ENCODE data around the gene NUDT17.
"Not testable (repeated sequence)": the region's sequence is repeated elsewhere in the genome, so short reads cannot be mapped to it uniquely, and the experiment has no call there.

Gene NUDT17

GRCh38 chr1:145823565-145824498 lies 21.6 kb upstream of the NUDT17 start, which contains the start of the genes POLR3C and RNF115:
Gene POLR3C, plus strand, starts transcription at chr1:145824200. Its CDS starts 1,577 bp downstream, at chr1:145825777.
Gene RNF115, minus strand, starts transcription at chr1:145824095. Its CDS starts 222 bp downstream, at chr1:145823873.
- H3K9ac ChIP-seq (ENCODE audit: low read length in 2 of 2): peak within 1 kb of the TSS; percentile 92 to 96
- peaks cover 19 to 21% of the 10 kb centered on the region in 2 donors for H3K36me3 ChIP-seq (ENCODE audit: control insufficient read depth in 2 of 2, insufficient read depth in 2 of 2, low read length in 2 of 2)
- no peaks in the 10 kb centered on the region for H3K27me3 ChIP-seq (ENCODE audit: control insufficient read depth in 1 of 2, insufficient read depth in 2 of 2, low read length in 2 of 2)
- H3K4me3 ChIP-seq (ENCODE audit: low read length in 2 of 2): peak within 1 kb of the TSS; percentile 92 to 99
- no peaks in the 10 kb centered on the region for H3K4me1 ChIP-seq (ENCODE audit: control insufficient read depth, insufficient read depth, low read length)
- peak within 1 kb of the TSS; percentile 89 for H3K27ac ChIP-seq (ENCODE audit: low read length)
- H3K9me3 ChIP-seq (ENCODE audit: control insufficient read depth in 2 of 2, low read length in 2 of 2): no peaks in the 10 kb centered on the region

GRCh38 chr1:145824499-145824842 lies 21.0 kb upstream of the NUDT17 start:
- Histone ChIP-seq H3K4me3 (ENCODE audit: low read length in 2 of 2) (peak overlapping the region; percentile 92 to 99), H3K27ac (ENCODE audit: low read length) (peak overlapping the region; percentile 89), H3K36me3 (ENCODE audit: control insufficient read depth in 2 of 2, insufficient read depth in 2 of 2, low read length in 2 of 2) (peaks cover 26 to 27% of the 10 kb centered on the region in 2 donors), H3K27me3 (ENCODE audit: control insufficient read depth in 1 of 2, insufficient read depth in 2 of 2, low read length in 2 of 2) (no peaks in the 10 kb centered on the region), H3K9me3 (ENCODE audit: control insufficient read depth in 2 of 2, low read length in 2 of 2) (no peaks in the 10 kb centered on the region), H3K4me1 (ENCODE audit: control insufficient read depth, insufficient read depth, low read length) (no peaks in the 10 kb centered on the region), H3K9ac (ENCODE audit: low read length in 2 of 2) (peak overlapping the region; percentile 92 to 96)

- H3K27me3 ChIP-seq (ENCODE audit: control insufficient read depth in 1 of 2, insufficient read depth in 2 of 2, low read length in 2 of 2): no peaks in the 10 kb centered on the region
- no peak overlapping the region for H3K9ac ChIP-seq (ENCODE audit: low read length in 2 of 2)
- no peak overlapping the region for H3K4me3 ChIP-seq (ENCODE audit: low read length in 2 of 2)
- peaks cover 29 to 33% of the 10 kb centered on the region in 2 donors for H3K36me3 ChIP-seq (ENCODE audit: control insufficient read depth in 2 of 2, insufficient read depth in 2 of 2, low read length in 2 of 2)
- no peaks in the 10 kb centered on the region for H3K9me3 ChIP-seq (ENCODE audit: control insufficient read depth in 2 of 2, low read length in 2 of 2)
- no peaks in the 10 kb centered on the region for H3K4me1 ChIP-seq (ENCODE audit: control insufficient read depth, insufficient read depth, low read length)
- H3K27ac ChIP-seq (ENCODE audit: low read length): no peak overlapping the region
Measured at GRCh38 chr1:145826030-145826429, 19.4 kb upstream of the NUDT17 start.

- no peaks in the 10 kb centered on the region for H3K4me1 ChIP-seq (ENCODE audit: control insufficient read depth, insufficient read depth, low read length)
- peaks cover 35 to 46% of the 10 kb centered on the region in 2 donors for H3K36me3 ChIP-seq (ENCODE audit: control insufficient read depth in 2 of 2, insufficient read depth in 2 of 2, low read length in 2 of 2)
- no peaks in the 10 kb centered on the region for H3K9me3 ChIP-seq (ENCODE audit: control insufficient read depth in 2 of 2, low read length in 2 of 2)
- no peak overlapping the region for H3K27ac ChIP-seq (ENCODE audit: low read length)
- no peak overlapping the region for H3K4me3 ChIP-seq (ENCODE audit: low read length in 2 of 2)
- H3K9ac ChIP-seq (ENCODE audit: low read length in 2 of 2): no peak overlapping the region
- H3K27me3 ChIP-seq (ENCODE audit: control insufficient read depth in 1 of 2, insufficient read depth in 2 of 2, low read length in 2 of 2): no peaks in the 10 kb centered on the region
Measured at GRCh38 chr1:145827966-145828365, 17.5 kb upstream of the NUDT17 start.

- Histone ChIP-seq H3K9me3 (ENCODE audit: control insufficient read depth in 2 of 2, low read length in 2 of 2) (no peaks in the 10 kb centered on the region), H3K36me3 (ENCODE audit: control insufficient read depth in 2 of 2, insufficient read depth in 2 of 2, low read length in 2 of 2) (peaks cover 41 to 51% of the 10 kb centered on the region in 2 donors), H3K4me3 (ENCODE audit: low read length in 2 of 2) (no peak overlapping the region), H3K4me1 (ENCODE audit: control insufficient read depth, insufficient read depth, low read length) (no peaks in the 10 kb centered on the region), H3K27ac (ENCODE audit: low read length) (no peak overlapping the region), H3K9ac (ENCODE audit: low read length in 2 of 2) (no peak overlapping the region), H3K27me3 (ENCODE audit: control insufficient read depth in 1 of 2, insufficient read depth in 2 of 2, low read length in 2 of 2) (no peaks in the 10 kb centered on the region)
Measured at GRCh38 chr1:145828367-145829026, 16.9 kb upstream of the NUDT17 start.

- not testable (repeated sequence) for H3K9me3 ChIP-seq (ENCODE audit: control insufficient read depth in 2 of 2, low read length in 2 of 2); H3K4me1 ChIP-seq (ENCODE audit: control insufficient read depth, insufficient read depth, low read length); H3K4me3 ChIP-seq (ENCODE audit: low read length in 2 of 2); H3K27ac ChIP-seq (ENCODE audit: low read length); H3K27me3 ChIP-seq (ENCODE audit: control insufficient read depth in 1 of 2, insufficient read depth in 2 of 2, low read length in 2 of 2); H3K9ac ChIP-seq (ENCODE audit: low read length in 2 of 2)
- peaks cover 55 to 57% of the 10 kb centered on the region in 2 donors for H3K36me3 ChIP-seq (ENCODE audit: control insufficient read depth in 2 of 2, insufficient read depth in 2 of 2, low read length in 2 of 2)
Measured at GRCh38 chr1:145830810-145831209, 14.6 kb upstream of the NUDT17 start.

- Histone ChIP-seq H3K9ac (ENCODE audit: low read length in 2 of 2) (no peak overlapping the region), H3K27me3 (ENCODE audit: control insufficient read depth in 1 of 2, insufficient read depth in 2 of 2, low read length in 2 of 2) (no peaks in the 10 kb centered on the region), H3K27ac (ENCODE audit: low read length) (no peak overlapping the region), H3K4me3 (ENCODE audit: low read length in 2 of 2) (no peak overlapping the region), H3K36me3 (ENCODE audit: control insufficient read depth in 2 of 2, insufficient read depth in 2 of 2, low read length in 2 of 2) (peaks cover 54 to 68% of the 10 kb centered on the region in 2 donors), H3K9me3 (ENCODE audit: control insufficient read depth in 2 of 2, low read length in 2 of 2) (no peaks in the 10 kb centered on the region), H3K4me1 (ENCODE audit: control insufficient read depth, insufficient read depth, low read length) (no peaks in the 10 kb centered on the region)
Measured at GRCh38 chr1:145837656-145838055, 7.8 kb upstream of the NUDT17 start.

GRCh38 chr1:145843031-145843430 lies 2.4 kb upstream of the NUDT17 start:
- H3K4me3 ChIP-seq (ENCODE audit: low read length in 2 of 2): no peak overlapping the region
- H3K9me3 ChIP-seq (ENCODE audit: control insufficient read depth in 2 of 2, low read length in 2 of 2): no peaks in the 10 kb centered on the region
- H3K27me3 ChIP-seq (ENCODE audit: control insufficient read depth in 1 of 2, insufficient read depth in 2 of 2, low read length in 2 of 2): no peaks in the 10 kb centered on the region
- H3K36me3 ChIP-seq (ENCODE audit: control insufficient read depth in 2 of 2, insufficient read depth in 2 of 2, low read length in 2 of 2): peaks cover 30 to 32% of the 10 kb centered on the region in 2 donors
- no peak overlapping the region for H3K27ac ChIP-seq (ENCODE audit: low read length)
- H3K4me1 ChIP-seq (ENCODE audit: control insufficient read depth, insufficient read depth, low read length): peaks cover 10% of the 10 kb centered on the region
- H3K9ac ChIP-seq (ENCODE audit: low read length in 2 of 2): no peak overlapping the region

- H3K27ac ChIP-seq (ENCODE audit: low read length): peak overlapping the region; percentile 60
- peak overlapping the region; percentile 81 to 82 for H3K4me3 ChIP-seq (ENCODE audit: low read length in 2 of 2)
- H3K27me3 ChIP-seq (ENCODE audit: control insufficient read depth in 1 of 2, insufficient read depth in 2 of 2, low read length in 2 of 2): no peaks in the 10 kb centered on the region
- H3K4me1 ChIP-seq (ENCODE audit: control insufficient read depth, insufficient read depth, low read length): peaks cover 10% of the 10 kb centered on the region
- peak overlapping the region; percentile 70 to 80 for H3K9ac ChIP-seq (ENCODE audit: low read length in 2 of 2)
- peaks cover 23 to 39% of the 10 kb centered on the region in 2 donors for H3K36me3 ChIP-seq (ENCODE audit: control insufficient read depth in 2 of 2, insufficient read depth in 2 of 2, low read length in 2 of 2)
- no peaks in the 10 kb centered on the region for H3K9me3 ChIP-seq (ENCODE audit: control insufficient read depth in 2 of 2, low read length in 2 of 2)
Measured at GRCh38 chr1:145845144-145845513, 301 bp upstream of the NUDT17 start.

- Histone ChIP-seq H3K27ac (ENCODE audit: low read length) (peak overlapping the region; percentile 60), H3K9ac (ENCODE audit: low read length in 2 of 2) (peak overlapping the region; percentile 70 to 80)
Measured at GRCh38 chr1:145846201-145846612, 777 bp downstream of the NUDT17 start.

More at GRCh38 chr1:145846201-145846612, 777 bp downstream of the NUDT17 start:
- Histone ChIP-seq H3K27me3 (ENCODE audit: control insufficient read depth in 1 of 2, insufficient read depth in 2 of 2, low read length in 2 of 2) (no peaks in the 10 kb centered on the region), H3K4me1 (ENCODE audit: control insufficient read depth, insufficient read depth, low read length) (peaks cover 12% of the 10 kb centered on the region), H3K4me3 (ENCODE audit: low read length in 2 of 2) (peak overlapping the region; percentile 81 to 82), H3K36me3 (ENCODE audit: control insufficient read depth in 2 of 2, insufficient read depth in 2 of 2, low read length in 2 of 2) (peaks cover 27 to 42% of the 10 kb centered on the region in 2 donors), H3K9me3 (ENCODE audit: control insufficient read depth in 2 of 2, low read length in 2 of 2) (no peaks in the 10 kb centered on the region)

Measured in stomach smooth muscle (tissue), 2 donors.